NCI-H345 (cell line): ENCODE measurements around the gene MED12L.
"Not testable (repeated sequence)": the region's sequence is repeated elsewhere in the genome, so short reads cannot be mapped to it uniquely, and the experiment has no call there.

Source experiments
- DNase-seq: peaks from one replicate; lab custom pipeline; 2025; lab: John Stamatoyannopoulos, UW

Gene MED12L

DNA sequence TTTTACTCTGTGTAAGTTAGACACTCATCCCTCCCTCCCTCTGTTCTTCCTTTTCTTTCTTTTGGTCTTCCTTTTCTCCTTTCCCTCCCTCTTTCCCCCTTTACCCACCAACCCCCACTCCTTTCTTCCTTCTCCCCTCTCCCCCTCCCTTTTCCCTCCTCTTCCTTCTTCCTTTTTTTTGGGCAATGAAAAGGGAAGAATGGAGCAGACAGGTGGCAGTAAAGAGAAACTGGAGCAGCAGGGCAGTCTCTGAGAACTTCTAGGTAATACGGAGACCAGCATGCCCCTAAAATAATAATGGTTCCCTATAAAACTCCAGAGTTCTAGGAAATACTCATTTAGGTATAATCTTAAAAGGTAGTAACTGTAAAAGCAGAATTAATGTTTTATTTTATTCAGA lies 129.0 kb downstream of the MED12L start:
- DNase-seq, result no peak

DNA sequence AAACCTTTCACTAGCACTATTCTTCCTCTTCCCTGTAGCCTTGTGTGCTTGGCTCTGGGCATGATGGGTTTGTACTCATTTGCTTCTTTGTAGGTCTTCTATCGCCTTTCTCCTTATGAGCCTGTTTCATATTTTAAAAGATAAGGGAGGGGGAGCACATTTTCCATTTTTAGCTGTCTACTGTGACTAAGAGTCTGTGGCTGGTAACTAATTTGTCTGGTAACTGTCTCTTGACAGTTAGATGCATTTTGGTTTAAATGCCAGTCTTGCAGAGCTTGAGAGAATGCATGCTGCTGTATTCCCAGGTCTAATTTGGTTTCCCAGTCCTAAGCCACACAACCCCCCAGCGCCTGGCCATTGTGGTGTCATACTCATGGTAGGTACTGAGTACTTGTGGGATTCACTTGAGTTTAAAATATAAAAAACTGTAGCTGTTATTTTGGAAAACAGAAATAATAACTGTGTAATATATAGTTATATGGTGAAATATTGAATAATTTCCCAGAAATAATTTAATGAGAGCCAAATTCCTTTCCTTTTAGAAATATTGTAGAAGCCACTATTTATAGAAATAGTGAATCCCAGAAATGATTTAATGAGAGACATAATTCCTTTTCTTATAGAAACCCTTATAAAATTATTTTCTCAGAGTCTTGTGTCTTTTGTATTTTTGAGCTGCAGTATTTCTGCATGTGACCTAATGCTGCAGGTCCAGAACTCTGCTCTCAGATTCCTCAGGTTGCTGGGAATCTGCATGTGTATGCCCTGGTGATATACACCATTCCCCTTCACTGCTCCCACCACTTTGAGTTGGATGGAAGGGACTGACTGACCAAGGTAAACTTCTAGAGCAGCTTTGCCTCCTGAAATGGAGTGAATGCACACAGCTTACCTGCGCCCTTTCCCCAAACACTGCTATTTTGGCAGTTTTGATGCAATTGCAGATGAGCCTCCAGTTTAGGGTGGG lies 131.5 kb downstream of the MED12L start:
- DNase-seq, result no peak

DNA sequence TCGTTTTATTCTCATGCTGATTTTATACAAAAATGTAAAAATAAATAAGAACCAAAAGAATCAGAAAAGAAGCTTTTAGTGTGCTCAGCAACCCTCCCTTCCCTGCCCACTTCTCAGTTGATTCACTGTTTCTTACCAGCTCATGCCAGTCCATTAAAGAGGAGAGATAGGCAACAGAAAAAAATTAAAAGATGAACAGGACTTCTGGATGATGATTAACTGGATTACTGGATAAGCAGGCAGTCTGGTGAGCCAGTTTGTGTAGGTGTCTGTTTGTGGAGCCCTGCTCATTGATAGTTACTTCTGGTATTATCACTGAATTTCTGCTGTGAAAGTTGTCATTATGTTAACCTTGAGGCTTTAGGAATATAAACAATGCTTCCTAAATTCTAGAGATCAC lies 132.7 kb downstream of the MED12L start:
- no peak for DNase-seq

DNA sequence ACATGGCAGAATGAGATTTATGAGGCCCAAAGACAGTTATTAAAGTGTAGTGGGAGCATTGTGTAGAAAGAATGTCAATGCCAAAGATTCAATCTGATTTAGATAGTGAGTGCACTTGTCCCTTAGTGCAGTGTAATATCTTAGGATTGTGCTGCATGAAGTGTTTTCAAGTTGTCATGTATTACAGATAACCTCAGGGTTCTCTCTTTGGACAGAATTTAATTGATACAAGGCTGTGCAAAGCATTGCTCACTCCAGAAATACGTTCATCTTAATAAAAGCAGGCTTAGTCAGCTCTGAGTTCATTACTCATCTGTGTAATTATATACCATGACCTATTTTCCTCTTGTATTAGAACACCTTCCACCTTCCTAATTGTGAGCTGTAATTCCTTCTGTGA lies 133.6 kb downstream of the MED12L start:
- no peak for DNase-seq

DNA sequence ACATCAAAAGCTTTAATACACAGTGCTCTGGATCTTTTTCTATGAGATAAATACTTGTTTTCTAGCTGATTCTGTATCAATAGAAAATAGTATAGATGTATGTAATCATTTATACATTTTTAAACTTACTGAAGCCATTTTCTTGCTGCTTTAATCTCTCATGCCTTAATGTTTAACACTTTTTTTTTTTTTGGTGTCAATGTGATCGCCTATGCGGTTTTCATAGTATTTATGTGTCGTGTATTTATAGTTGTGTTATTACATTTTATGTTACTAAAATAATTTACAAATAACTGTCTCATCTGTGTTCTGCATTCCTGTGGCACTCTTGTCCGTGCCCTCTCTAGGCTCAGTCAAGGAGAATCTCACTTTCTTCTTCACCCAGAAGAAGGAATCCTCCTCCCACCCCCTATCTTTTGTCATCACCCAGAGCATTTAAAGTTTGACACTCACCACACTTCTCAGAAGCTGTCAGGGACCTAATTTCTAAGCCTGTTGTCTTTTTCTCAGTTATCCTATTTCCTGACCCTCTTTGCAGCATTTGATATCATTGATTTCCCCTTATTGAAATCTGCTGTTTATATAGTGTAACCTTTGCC lies 138.9 kb downstream of the MED12L start:
- no peak for DNase-seq

DNA sequence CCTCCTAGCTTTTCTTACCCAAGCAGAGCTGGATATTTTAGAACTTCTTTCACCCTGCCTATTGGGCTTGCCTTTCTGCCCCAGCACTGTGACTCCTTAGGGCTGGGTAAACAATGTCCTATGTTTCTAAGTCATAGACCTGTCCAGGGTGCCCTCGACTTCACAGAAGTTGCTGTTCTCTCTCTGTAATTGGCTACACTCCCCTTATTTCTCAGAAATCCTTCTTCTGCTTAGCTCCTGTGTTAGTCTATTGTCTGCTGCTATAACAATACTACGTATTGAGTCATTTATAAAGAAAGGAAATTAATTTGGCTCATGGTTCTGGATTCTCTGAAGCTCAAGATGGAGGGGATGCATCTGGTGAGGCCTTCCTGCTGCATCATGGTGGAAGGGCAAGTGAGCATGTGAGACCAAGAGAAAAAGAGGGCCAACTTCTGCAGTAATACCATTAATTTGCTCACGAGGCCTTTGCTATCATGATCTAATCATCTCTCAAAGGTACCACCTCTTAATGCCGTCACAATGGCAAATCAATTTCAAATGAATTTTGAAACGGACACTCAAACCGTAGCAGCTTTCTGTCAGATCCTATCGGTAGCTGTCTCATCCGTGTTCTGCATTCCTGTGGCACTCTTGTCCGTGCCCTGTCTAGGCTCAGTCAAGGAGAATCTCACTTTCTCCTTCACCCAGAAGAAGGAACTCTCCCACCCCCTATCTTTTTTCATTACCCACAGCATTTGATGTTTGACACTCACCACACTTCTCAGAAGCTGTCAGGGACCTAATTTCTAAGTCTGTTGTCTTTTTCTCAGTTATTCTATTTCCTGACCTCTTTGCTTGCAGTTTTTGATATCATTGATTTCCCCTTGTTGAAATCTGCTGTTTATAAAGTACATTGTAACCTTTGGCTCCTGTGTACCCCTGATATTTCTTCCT lies 139.8 kb downstream of the MED12L start:
- no peak for DNase-seq

DNA sequence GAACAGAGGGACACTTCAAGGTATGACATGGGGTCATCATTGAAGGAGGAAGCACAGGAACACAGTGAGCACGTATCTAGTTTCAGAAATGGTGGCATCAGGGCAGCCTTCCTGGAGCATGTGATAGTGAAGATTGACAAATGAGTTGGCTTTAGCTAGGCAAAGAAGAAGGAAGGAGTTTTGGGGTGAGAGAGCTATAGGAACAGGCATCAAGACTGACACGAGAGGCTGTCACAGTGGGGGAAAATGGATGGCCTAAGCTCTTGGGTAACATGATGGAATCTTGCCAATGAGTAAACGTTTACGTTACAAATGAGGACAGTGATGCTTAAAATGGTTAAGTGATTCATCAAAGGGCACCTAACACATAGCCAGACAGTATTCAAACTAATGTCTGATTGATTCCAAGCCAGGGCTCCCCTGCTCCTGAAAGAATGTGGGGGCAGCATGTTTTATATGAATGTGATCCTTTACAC lies 140.7 kb downstream of the MED12L start:
- DNase-seq, result peak; percentile 8

DNA sequence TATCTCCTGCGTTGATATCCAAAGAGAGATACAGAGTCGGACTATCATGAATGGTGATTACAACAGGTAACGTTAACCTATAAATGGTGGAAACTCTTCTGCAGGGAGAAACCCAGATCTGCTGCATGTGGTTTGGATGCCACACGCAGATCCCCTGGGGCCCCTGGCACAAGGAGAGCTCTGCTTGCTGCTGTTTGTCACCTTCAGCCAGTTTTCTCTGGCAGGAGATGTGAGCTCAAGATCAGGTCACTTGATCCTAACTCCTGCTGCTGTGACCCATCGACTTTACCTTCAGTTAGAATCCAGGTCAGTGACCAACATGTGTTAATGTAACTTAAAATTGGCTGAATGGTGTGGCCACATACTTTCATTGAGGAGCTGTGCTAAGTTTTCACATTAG lies 141.4 kb downstream of the MED12L start:
- no peak for DNase-seq

DNA sequence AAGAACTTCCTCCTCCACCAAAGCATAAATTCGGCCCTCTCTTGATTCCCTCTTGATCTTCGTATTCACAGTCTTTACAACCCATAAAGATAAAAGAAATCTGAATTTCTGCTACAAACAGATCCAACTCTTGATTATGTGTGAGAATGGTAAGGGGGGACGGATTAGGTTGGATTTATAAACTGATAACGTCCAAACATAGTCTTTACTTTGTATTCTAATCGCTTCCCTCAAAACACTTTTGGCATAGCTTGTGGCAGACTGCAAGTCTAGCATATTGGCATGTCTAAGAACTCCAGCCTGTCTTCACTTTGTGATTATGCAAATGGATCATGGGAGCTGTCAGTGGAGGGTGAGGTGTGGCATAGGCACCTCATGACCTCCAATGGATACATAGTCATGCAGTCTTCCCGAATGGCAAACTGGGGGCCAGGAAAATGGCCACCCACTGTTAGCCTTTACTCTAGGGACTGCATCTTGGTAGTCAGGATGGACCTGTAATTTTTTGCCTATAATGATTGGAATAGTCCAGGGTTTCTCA lies 141.9 kb downstream of the MED12L start:
- no peak for DNase-seq

DNA sequence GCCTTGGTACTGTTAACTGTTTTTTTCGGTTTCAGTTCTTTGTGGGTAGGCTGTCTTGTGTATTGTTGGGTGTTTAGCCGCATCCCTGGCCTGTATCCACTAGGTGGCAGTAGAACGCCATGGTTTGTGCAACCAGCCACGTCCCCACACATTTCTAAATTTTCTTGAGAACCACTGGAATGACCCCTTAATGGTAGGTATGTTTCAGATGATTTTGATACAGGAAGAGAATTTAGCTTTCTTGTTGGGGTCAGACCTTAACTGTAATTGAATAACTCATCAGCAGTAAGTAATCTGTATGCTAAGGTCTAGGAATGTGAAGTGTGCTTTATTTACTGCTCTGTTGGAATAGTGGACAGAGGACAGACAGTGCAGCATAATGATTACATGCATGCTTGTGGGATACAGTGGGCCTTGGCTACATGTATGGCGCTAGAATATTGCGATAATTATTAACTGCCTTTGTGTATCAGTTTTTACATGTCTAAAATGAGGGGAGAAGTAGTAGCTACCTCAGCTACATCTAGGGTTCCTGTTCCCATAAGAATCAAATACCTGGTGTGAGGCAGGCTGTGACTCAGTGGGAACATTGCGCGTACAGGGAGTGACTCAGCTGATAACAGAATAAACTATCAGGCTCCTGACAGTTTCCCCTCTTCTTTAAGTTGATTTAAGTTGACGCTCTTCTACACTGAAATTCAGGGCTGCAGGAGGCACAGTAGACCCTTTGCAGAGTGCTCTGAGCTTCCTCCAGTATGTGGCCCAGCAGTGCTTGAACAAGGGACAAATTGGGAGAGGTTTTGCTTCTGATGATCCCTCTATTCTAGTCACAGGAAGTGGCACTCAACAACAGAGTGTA lies 142.6 kb downstream of the MED12L start:
- peak; percentile 48 for DNase-seq

DNA sequence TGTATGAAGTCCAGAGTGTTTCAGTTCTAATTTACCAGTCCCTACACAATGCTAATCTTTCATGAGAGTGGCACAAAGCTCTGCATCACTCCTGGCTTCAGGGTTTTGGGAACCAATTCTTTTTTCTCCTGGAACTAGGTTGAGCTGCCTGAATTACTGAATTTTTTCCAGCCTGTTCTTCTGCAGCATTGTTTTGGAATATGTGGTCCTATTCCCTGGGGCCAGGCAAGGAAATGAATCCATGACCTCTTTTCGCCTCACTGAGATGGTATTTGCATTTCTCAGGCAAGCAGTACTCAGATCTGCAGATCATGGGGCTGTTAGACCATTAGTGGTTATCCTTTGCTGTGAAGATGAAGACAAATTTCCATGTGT lies 143.2 kb downstream of the MED12L start:
- DNase-seq, result no peak

DNA sequence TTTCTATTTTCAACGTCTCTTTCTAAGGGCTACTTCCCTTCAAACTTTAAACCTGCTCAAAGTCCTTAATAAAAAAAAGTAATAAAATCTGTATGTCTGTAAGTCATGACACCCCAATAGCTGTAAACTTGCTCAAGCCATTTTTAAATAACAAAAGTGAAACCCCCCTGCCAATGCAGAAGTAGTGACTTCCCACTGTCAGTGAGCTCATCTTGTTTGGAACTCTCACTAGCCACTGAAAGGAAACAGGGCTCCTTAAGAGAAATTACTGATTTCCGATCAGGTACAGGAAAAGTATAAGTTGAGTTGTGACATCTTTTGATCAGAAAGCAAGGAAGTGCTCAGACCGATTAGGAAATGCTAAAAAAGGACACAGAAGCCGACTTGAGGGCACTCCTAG lies 145.2 kb downstream of the MED12L start:
- no peak for DNase-seq

DNA sequence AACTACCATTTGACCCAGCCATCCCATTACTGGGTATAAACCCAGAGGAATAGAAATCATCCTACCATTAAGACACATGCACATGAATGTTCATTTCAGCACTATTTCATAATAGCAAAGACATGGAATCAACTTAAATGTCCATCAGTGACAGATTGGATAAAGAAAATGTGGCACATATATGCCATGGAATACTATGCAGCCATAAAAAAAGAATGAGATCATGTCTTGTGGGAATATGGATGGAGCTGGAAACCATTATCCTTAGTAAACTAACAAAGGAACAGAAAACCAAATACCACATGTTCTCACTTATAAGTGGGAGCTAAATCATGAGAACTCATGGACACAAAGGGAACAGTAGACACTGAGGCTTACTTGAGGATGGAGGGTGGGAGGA lies 146.9 kb downstream of the MED12L start:
- not testable (repeated sequence) for DNase-seq

DNA sequence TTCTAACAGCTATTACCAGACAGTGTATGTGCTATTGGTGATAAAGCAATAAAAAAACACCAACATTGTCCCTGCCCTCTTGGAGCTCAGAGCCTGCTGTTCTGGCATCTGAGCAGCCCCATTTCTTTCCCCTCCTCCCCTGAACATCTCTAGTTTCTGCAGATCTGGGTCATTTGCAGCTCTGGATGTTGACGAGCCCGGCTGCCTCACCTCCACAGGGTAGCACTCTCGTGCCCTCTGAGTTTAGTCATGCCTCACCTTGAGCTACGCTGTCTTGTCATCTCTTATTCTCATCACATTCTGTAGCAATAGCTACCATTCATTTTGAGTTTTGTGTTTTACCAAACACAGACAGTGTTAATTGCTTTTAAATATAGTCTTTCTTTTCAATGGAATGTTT lies 147.5 kb downstream of the MED12L start:
- DNase-seq, result no peak

DNA sequence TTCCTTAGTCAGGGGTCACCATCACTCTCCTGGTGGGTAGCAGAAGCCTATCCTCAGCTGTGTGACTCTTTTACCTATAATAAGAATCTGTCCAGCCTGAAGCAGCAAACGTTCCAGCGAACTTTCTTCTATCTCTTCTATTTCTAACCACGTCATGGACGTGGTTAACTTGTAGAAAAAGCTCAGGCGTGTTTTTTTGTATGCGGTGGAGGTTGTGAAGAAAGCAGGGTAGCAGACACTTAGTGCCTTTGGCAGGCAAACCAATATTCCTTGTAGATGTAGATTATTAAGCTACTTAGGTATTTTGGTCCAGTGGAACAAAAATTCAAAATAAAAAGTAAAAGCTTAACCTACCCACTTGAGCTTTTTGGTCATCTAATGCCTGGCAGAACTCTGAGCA lies 149.4 kb downstream of the MED12L start:
- no peak for DNase-seq

DNA sequence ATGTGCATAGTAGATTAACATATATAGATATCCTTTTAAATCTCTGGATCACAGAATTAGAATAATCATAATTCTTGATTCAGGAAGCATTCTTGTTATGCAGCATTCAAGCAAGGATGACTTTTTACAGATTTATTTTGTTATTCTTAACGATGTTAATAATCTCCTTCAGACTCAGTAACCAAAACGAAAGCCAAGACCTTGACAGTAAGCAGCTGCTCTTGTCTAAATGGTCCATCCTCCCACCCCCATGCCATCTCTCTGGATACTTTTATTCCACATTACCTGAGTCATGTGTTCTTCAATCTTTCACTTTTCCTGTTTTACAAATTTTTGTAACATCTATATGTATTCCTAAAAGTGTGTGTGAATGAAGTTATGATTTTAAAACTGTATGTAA lies 150.9 kb downstream of the MED12L start:
- DNase-seq, result no peak

DNA sequence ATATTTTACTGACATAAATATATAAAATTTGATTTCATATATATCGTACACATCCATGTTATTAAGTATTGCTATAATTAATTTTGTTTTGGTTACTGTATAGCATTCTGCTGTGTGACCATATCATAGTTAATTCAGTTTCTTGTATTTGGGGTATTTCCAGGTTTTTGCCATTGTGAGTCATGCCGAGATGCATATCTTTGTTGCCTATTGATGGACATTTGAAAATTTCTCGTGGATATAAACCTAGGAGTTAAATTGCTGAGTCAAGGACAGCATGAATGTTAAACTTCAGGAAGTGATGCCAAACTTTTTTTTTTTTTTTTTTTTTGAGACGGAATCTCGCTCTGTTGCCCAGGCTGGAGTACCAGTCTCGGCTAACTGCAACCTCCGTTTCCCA lies 151.3 kb downstream of the MED12L start:
- no peak for DNase-seq

DNA sequence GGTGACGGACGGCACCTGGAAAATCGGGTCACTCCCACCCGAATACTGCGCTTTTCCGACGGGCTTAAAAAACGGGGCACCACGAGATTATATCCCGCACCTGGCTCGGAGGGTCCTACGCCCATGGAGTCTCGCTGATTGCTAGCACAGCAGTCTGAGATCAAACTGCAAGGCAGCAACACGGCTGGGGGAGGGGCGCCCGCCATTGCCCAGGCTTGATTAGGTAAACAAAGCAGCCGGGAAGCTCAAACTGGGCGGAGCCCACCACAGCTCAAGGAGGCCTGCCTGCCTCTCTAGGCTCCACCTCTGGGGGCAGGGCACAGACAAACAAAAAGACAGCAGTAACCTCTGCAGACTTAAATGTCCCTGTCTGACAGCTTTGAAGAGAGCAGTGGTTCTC lies 156.5 kb downstream of the MED12L start:
- not testable (repeated sequence) for DNase-seq

DNA sequence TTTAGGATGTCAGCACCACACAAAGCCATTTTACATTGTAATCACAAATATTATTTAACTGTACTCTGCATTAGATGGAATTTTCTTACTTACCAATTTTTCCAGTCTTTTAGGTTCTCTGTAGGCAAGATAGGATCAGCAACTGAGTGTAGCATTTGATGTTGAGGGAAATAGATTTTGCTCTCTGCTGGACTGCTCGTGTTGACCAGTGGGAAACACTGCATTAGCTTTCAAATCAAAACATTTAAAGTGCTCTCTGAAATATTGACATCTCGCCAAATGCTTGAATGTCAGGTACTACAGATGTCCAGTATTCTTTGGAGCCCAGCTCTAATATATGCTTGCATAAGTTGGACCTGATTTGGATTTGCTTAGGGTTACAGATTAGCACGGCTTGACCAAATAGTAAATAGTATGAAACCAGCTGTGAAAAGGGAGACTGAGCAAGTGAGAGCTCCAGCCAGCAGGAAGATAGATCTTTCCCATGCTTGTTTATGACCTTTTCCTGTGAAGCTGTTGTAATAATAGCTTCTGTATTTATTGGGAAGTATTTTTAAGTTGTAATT lies 163.4 kb downstream of the MED12L start:
- DNase-seq, result no peak

DNA sequence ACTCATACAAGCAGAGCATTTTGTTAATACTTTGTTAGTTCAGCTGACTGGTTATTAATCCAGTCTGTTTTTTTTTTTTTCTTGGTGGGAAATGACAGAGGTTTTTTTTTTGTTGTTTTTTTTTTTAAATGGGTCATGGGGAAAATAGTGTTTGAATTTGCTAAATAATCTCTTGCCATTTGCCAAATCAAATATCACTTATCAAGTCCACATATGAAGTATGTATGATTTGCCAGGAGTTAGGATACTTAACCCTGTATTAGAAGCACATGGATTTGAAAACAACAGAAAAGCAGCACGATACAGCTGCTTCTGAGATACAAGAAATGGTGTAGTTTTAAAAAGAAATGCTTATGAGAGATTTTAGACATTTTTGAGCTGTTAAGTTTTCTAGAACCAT lies 171.3 kb downstream of the MED12L start:
- no peak for DNase-seq

DNA sequence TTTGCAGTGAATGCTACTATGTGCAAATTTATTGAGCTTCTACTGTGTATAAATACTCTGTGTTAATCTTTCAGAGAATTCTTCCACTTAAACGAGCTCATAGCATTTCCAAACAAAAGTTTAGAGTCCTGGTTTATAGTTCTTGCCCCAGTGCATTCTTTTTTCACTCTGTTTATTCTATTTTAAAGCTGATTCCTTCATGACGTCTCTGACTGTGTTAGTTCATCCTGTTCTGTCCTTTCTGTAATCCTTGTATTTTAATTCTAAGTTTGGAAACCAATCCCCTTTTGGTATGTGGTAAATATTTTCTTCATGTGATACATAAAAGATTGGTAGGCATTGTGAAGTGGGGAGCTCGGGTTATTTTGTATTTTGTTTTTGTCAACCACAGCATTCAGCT lies 174.2 kb downstream of the MED12L start:
- DNase-seq, result no peak
